Bronchial epithelial cell (primary cell): Measurements from ENCODE around the gene CEBPZ. TPM values are rescaled to one million over a fixed set of nuclear protein-coding genes. Genes with fewer than 3 reads are reported as not detected.
"Not testable (repeated sequence)": the region's sequence is repeated elsewhere in the genome, so short reads cannot be mapped to it uniquely, and the experiment has no call there.

Experiments
- DNase-seq: peaks from one replicate; pipeline ENCODE4 v3.0.0-alpha.2; 2010; ENCODE audit warnings: low read depth
- FAIRE-seq: peaks from 2 replicates; lab custom pipeline; 2011; peaks lifted over from hg19 to GRCh38; lab: Jason Lieb, UNC
- H3K27me3 ChIP-seq: 2 replicates; pipeline ENCODE4 v1.5.1; 2011; ENCODE audit warnings: low read length; ENCODE audit not compliant: control insufficient read depth, insufficient read depth
- H3K36me3 ChIP-seq: 2 replicates; pipeline ENCODE4 v1.5.1; 2011; ENCODE audit warnings: low read length; ENCODE audit not compliant: control insufficient read depth, insufficient read depth
- H3K4me3 ChIP-seq: 2 replicates; pipeline ENCODE4 v1.5.1; 2011; ENCODE audit warnings: mild to moderate bottlenecking, low read depth, low read length, control low read depth
- total RNA-seq: library from RNA; depleted of rRNA; stranded (reverse); fragments of >200 nt; gene quantifications from 2 replicates; pipeline ENCODE4 v1.2.1, GENCODE V29; 2014
- TF ChIP-seq, protein P1 (sequence below): IDR thresholded peaks from 2 replicates; pipeline ENCODE4 v1.5.1; 2011; ENCODE audit warnings: mild to moderate bottlenecking, moderate library complexity, low read length, control low read depth, inconsistent platforms; ENCODE audit not compliant: insufficient read depth, severe bottlenecking

Gene CEBPZ
- total RNA-seq, 1 donor from 2014 or later = 62.9 TPM

DNA sequence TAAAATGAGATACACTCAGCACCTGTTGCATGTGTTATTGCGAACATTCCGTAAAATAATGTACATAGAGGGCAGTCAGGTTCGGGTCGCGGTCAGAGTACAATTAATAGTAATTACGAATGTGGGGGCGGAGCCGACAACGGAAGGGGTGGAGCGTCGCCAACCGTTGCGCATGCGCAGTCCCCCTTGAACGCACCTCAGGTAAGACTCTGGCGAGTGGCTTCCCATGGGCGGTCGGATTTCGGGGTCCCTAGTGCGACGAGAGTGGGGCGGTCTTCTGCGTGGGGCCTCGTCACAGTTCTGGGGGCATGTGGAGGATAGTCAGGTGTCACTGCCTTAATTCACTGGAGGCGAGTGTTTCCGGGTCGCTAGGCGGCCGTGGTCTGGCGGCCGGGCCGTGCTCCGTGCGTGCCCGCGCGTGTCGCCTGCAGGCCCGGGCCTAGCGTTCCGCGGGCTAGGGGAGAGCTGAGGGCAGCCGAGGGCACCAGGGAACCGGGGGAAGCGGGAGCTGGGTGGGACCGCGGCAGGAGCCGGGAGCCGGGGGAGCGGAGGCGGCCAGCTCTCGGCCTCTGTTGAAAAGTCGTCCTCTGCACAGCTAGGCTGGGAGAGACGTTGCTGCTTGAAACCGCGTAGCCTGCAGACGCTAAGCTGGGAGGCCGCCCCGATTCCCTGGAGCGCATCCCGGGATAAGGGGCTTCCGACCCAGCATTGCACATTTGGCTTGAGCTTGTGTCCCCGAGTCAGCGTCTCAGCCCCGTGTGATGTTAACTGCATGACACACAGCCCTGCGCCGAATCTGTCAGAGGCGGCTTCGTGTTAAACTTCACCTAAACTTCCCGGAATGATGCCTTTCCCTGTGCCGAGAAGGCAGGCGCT, 34.8 kb downstream of the CEBPZ start, which contains the start of gene CEBPZOS:
Gene CEBPZOS (plus strand): TSS at position 177 of the 876 bp plus-strand sequence. CDS start 3,209 bp downstream, outside the sequence.
- Histone ChIP-seq H3K36me3 (peaks cover 2% of the 10 kb centered on the region), H3K4me3 (peak within 1 kb of the TSS; percentile 68), H3K27me3 (no peaks in the 10 kb centered on the region)
- DNase-seq (peak; percentile 71), FAIRE-seq (no peak)
- TF ChIP-seq, protein P1, sequence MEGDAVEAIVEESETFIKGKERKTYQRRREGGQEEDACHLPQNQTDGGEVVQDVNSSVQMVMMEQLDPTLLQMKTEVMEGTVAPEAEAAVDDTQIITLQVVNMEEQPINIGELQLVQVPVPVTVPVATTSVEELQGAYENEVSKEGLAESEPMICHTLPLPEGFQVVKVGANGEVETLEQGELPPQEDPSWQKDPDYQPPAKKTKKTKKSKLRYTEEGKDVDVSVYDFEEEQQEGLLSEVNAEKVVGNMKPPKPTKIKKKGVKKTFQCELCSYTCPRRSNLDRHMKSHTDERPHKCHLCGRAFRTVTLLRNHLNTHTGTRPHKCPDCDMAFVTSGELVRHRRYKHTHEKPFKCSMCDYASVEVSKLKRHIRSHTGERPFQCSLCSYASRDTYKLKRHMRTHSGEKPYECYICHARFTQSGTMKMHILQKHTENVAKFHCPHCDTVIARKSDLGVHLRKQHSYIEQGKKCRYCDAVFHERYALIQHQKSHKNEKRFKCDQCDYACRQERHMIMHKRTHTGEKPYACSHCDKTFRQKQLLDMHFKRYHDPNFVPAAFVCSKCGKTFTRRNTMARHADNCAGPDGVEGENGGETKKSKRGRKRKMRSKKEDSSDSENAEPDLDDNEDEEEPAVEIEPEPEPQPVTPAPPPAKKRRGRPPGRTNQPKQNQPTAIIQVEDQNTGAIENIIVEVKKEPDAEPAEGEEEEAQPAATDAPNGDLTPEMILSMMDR = no peak

DNA sequence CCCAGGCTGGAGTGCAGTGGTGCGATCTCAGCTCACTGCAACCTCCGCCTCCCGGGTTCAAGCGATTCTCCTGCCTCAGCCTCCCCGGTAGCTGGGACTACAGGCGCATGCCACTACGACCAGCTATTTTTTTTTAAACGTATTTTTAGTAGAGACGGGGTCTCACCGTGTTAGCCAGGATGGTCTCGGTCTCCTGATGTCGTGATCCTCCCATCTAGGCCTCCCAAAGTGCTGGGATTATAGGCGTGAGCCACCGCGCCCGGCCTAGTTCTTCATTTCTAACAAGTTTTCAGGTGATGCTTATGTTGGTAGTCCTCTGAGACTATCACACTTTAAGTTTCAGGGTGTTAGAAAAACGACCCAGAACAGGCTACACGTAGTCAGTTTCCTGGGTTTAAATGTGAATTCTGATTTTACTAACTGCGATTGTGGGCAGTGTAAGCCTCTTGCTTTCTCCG, 35.5 kb downstream of the CEBPZ start:
- peak overlapping the region; percentile 68 for H3K4me3 ChIP-seq
- FAIRE-seq, DNase-seq, H3K27me3 ChIP-seq, H3K36me3 ChIP-seq: not testable (repeated sequence)

DNA sequence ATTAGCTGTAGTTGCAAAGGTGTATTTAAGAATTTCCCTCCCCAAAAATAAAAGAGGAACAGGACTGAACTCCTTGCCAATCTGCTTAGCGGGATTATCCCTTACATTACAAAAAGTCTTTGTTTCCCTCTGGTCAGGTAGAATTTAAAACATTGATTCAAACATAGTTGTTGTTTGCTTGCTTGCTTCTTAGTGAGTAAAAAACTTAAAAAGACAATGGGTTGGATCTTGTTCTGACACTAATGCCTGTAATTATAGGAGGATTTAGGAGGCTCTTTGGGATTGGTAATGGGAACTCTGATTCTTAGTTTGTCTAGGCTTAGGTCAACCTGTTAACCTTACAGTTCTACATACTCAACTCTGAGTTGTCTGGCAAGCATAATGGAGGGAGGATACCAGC, 38.8 kb downstream of the CEBPZ start:
- Histone ChIP-seq H3K36me3 (no peaks in the 10 kb centered on the region), H3K27me3 (no peaks in the 10 kb centered on the region), H3K4me3 (no peak overlapping the region)
- TF ChIP-seq, protein P1 = no peak
- DNase-seq = no peak
- FAIRE-seq = no peak

DNA sequence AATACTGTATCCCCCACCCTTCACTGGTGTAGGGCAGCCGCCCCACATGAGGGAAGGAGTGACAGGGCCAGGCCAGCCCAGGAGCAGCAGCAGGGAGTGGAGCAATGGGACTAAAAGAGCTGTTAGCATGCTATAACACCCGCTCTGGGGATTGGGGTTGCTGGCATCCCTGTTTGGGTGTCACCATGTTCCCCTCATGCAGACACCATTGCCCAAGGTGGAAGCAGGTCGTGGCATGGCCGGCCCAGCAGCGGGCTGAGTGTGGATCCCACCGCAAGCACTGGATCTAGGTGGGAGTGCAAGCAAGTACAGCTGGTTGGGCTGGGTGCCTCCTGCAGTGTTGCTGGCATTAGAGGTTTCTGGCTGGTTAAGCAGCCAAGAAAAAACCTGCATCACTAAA, 39.6 kb downstream of the CEBPZ start:
- FAIRE-seq (no peak), DNase-seq (no peak)
- TF ChIP-seq, protein P1 = no peak
- Histone ChIP-seq H3K4me3 (no peak overlapping the region), H3K27me3 (no peaks in the 10 kb centered on the region), H3K36me3 (no peaks in the 10 kb centered on the region)

DNA sequence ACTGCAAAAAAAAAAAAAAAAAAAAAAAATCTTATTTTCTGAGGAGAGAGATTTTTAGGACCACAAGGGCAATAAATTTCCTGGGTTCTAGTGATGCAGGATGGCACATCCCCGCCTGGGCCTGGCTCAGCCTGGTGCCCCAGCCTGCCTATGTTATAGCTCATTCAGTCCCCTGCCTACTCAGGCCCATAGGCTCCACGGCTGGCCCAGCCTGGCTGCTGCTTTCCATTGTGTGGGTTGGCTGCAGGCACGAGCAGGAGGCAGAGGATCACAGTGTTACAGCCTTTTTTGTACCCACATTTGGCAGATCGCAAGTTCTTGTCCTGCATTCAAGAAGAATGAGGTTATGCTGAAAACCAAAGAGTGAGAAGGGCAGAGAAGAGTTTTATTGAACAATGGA, 40.1 kb downstream of the CEBPZ start:
- DNase-seq (no peak), FAIRE-seq (no peak)
- H3K27me3 ChIP-seq = no peaks in the 10 kb centered on the region
- TF ChIP-seq, protein P1 = no peak
- no peak overlapping the region for H3K4me3 ChIP-seq
- no peaks in the 10 kb centered on the region for H3K36me3 ChIP-seq

GRCh38 chr2:37190290-37190689, 41.1 kb downstream of the CEBPZ start:
- TF ChIP-seq, protein P1 = no peak
- FAIRE-seq = no peak
- H3K4me3 ChIP-seq = no peak overlapping the region
- no peak for DNase-seq
- H3K27me3 ChIP-seq = no peaks in the 10 kb centered on the region
- no peaks in the 10 kb centered on the region for H3K36me3 ChIP-seq
